Pancreas (tissue), 10 donors: Measurements from ENCODE around the gene RERE. TPM values are rescaled to one million over a fixed set of nuclear protein-coding genes. Genes with fewer than 3 reads are reported as not detected.

ENCODE experiments used
- ATAC-seq, 4 donors: fragments of 200-7000 bp; cut with Tn5 transposase; one replicate each; pipeline versions ENCODE4 v1.8.0 to v1.9.1; 2020; ENCODE audit warnings: mild to moderate bottlenecking in 4 of 4, moderate library complexity in 4 of 4
- DNase-seq, 6 donors: peaks; one replicate each; pipeline ENCODE4 v3.0.0-alpha.2; 2020
- FAIRE-seq: peaks from 2 replicates; lab custom pipeline; 2012; peaks lifted over from hg19 to GRCh38; lab: Jason Lieb, UNC
- H3K27ac ChIP-seq, 4 donors: fragments of 200-600 bp; sonication (generic); 1 replicate in 3 of 4; 2 replicates in 1 of 4; pipeline versions ENCODE4 v1.5.0 to v1.8.0; 2020
- H3K27me3 ChIP-seq, 4 donors: fragments of 200-600 bp; one replicate each; pipeline ENCODE4 v1.8.0; 2021
- H3K36me3 ChIP-seq, 3 donors: fragments of 200-600 bp; sonication (generic) in 1 of 3; one replicate each; pipeline versions ENCODE4 v1.5.0 to v1.8.0; 2020 to 2021
- H3K4me1 ChIP-seq, 3 donors: fragments of 200-600 bp; one replicate each; pipeline ENCODE4 v1.8.0; 2021
- H3K4me3 ChIP-seq, 4 donors: fragments of 200-600 bp; sonication (generic) in 2 of 4; one replicate each; pipeline versions ENCODE4 v1.5.0 to v1.8.0; 2020 to 2021
- H3K9me3 ChIP-seq, 4 donors: fragments of 200-600 bp; one replicate each; pipeline ENCODE4 v1.8.0; 2021
- WGBS, 2 donors: extraction: QIAGEN DNeasy Blood & Tissue Kit; methylation state at CpG; one replicate each; pipeline ENCODE4 v1.1.7; 2013; 5-methylcytosine and 5-hydroxymethylcytosine counted together
- intact Hi-C, 3 donors: fragments of 100-400 bp; cut with DNase I; formaldehyde crosslinking; loops; one replicate each; pipeline versions ENCODE4 v1.11.1 to v1.14.2; 2022
- polyA plus RNA-seq, 2 donors: library from polyadenylated mRNA; stranded (reverse); fragments of 200-250 nt; gene quantifications; one replicate each; pipeline ENCODE4 v1.2.3, GENCODE V29; 2013
- total RNA-seq, 6 donors: library from RNA; stranded (reverse); fragmentation: NEBNext Ultra II Directional in 4 of 6; extraction: Animal tissue kit (Norgen Biotek cat#: 25700) in 4 of 6; gene quantifications; one replicate each; pipeline versions ENCODE4 v1.2.1 to v1.2.4, GENCODE V29; 2021 to 2023
- TF ChIP-seq, protein P1 (sequence below), 4 donors: fragments of 200-600 bp; sonication (generic) in 3 of 4; IDR thresholded peaks; one replicate each; pipeline versions ENCODE4 v1.5.0 to v1.8.0; 2021; ENCODE audit warnings: antibody characterized with exemption in 4 of 4
- donor health status: healthy with polysubstance abuse.
- donor health status: DM: no; HTN: no; CAD: no; lungs with moderate emphysema.
- donor health status: DM: no; HTN: no; CAD: no.
- donor health status: control.
- donor health status: control.
- donor health status: Bipolar disorder and iron deficiency.
- donor health status: DM: yes; HTN: yes; CAD: no.
- donor health status: DM: no; HTN: no; CAD: no.
- donor health status: DM: no; HTN: no; CAD: no.
- donor health status: DM: yes; HTN: yes; CAD: no.

Gene RERE
- total and polyA plus RNA-seq, 8 donors: 27.0 to 76.7 (median 50.7) TPM

DNA sequence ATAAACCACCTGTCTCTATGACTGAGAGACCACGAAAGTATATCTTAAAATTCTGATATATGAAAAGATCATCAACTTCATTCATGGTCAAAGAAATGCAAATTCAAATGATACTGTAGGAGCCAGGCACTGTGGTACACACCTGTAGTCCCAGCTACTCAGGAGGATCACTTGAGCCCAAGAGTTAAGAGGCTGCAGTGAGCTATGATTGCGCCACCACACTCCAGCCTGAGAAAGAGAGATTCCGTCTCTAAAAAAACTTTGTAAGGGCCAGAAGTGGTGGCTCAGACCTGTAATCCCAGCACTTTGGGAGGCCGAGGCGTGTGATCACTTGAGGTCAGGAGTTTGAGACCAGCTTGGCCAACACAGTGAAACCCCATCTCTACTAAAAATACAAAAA, 17.0 kb downstream of the RERE start:
- FAIRE-seq: no peak
- H3K9me3 ChIP-seq: no peaks in the 10 kb centered on the region
- no peak overlapping the region for H3K27ac ChIP-seq
- no peaks in the 10 kb centered on the region for H3K4me1 ChIP-seq
- H3K4me3 ChIP-seq: no peak overlapping the region
- TF ChIP-seq, protein P1, sequence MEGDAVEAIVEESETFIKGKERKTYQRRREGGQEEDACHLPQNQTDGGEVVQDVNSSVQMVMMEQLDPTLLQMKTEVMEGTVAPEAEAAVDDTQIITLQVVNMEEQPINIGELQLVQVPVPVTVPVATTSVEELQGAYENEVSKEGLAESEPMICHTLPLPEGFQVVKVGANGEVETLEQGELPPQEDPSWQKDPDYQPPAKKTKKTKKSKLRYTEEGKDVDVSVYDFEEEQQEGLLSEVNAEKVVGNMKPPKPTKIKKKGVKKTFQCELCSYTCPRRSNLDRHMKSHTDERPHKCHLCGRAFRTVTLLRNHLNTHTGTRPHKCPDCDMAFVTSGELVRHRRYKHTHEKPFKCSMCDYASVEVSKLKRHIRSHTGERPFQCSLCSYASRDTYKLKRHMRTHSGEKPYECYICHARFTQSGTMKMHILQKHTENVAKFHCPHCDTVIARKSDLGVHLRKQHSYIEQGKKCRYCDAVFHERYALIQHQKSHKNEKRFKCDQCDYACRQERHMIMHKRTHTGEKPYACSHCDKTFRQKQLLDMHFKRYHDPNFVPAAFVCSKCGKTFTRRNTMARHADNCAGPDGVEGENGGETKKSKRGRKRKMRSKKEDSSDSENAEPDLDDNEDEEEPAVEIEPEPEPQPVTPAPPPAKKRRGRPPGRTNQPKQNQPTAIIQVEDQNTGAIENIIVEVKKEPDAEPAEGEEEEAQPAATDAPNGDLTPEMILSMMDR (IDR thresholded peaks at IDR 0.05): no peak
- intact Hi-C loops: no loop called here
- ATAC-seq: no peak
- H3K27me3 ChIP-seq: no peaks in the 10 kb centered on the region
- no peak for DNase-seq
- 95 to 97% methylated on average over 5 of the region's 5 CpGs for WGBS, 2 donors
- no peaks in the 10 kb centered on the region for H3K36me3 ChIP-seq

DNA sequence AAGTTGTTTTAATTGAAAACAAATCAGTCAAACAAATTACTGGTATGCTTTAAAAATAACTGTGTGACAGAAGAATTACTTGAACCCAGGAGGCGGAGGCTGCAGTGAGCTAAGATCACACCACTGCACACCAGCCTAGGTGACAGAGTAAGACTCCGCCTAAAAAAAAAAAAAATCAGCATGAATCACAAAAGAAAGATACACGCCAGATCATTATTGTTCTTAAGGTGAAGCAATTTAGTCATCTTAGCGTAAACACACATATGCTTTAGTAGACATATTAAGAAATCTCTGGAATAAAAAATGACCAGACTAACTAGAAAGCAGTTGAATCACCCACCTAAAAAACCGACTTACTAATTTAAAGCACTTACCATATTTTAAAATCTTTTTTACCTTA, 20.2 kb downstream of the RERE start:
- TF ChIP-seq, protein P1 (IDR thresholded peaks at IDR 0.05): no peak
- FAIRE-seq: no peak

DNA sequence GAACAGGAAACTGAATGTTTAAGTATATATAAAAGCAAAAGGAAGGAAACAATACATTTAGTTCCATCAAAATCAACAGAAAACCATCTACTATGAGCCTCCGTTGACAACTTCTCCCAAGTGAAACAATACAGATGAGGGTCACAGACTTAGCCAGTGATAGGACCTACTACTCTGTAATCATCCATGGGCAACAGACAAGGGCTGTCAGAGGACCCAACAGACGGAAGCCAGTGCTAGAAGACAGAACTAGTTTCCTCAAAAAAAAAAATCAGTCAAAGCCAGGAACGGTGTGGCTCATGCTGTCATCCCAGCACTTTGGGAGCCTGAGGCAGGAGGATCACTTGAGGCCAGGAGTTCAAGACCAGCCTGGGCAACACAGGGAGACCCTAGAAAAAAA, 20.6 kb downstream of the RERE start:
- H3K4me3 ChIP-seq: no peak overlapping the region
- no peak for ATAC-seq
- WGBS, 2 donors: 55 to 69% methylated on average over 3 of the region's 3 CpGs
- H3K27me3 ChIP-seq: no peaks in the 10 kb centered on the region
- no peak for FAIRE-seq
- H3K9me3 ChIP-seq: no peaks in the 10 kb centered on the region
- intact Hi-C loops: no loop called here
- H3K27ac ChIP-seq: no peak overlapping the region
- TF ChIP-seq, protein P1 (IDR thresholded peaks at IDR 0.05): no peak
- no peaks in the 10 kb centered on the region for H3K36me3 ChIP-seq
- H3K4me1 ChIP-seq: no peaks in the 10 kb centered on the region
- DNase-seq: no peak

More for the DNA sequence above, 20.2 kb downstream of the RERE start:
- intact Hi-C loops: no loop called here
- Histone ChIP-seq H3K27me3 (no peaks in the 10 kb centered on the region), H3K4me1 (no peaks in the 10 kb centered on the region), H3K27ac (no peak overlapping the region), H3K4me3 (no peak overlapping the region), H3K36me3 (no peaks in the 10 kb centered on the region), H3K9me3 (no peaks in the 10 kb centered on the region)
- no peak for ATAC-seq
- no peak for DNase-seq
- 84 to 93% methylated on average over 5 of the region's 5 CpGs for WGBS, 2 donors

DNA sequence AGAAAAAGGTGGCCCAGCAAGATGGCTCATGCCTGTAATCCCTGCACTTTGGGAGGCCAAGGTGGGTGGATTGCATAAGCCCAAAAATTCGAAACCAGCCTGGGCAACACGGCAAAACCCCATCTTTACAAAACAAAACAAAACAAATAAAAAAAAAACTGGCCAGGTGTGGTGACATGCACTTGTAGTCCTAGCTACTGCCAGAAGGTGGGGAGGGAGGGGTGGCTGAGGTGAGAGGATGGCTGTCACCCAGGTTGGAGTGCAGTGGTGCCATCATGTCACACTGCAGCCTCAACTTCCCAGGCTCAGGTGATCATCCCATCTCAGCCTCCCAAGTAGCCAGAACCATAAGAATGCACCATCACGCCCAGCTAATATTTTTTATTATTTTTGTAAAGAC, 22.8 kb downstream of the RERE start:
- FAIRE-seq: no peak
- no peak for DNase-seq
- TF ChIP-seq, protein P1 (IDR thresholded peaks at IDR 0.05): no peak
- Histone ChIP-seq H3K36me3 (no peaks in the 10 kb centered on the region), H3K9me3 (no peaks in the 10 kb centered on the region), H3K27ac (no peak overlapping the region), H3K4me1 (no peaks in the 10 kb centered on the region), H3K4me3 (no peak overlapping the region), H3K27me3 (no peaks in the 10 kb centered on the region)
- WGBS, 2 donors: 78 to 79% methylated on average over 3 of the region's 3 CpGs
- intact Hi-C loops: no loop called here
- ATAC-seq: no peak

DNA sequence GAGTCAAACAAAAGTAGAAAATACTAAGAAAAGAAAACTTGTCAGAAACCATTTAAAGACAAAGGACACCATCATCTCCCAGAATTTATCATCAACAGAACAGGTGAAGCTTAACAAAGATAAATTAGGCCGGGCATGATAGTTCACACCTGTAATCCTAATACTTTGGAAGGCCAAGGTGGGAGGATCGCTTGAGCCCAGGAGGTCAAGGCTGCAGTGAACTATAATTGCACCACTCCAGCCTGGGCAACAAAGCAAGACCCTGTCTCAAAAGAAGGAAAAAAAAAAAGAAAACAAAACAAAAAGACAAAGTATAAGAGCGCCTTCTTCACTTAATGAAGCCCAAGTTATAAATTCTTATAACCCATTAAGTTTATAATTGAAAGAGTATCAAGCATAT, 25.6 kb downstream of the RERE start:
- Histone ChIP-seq H3K4me1 (no peaks in the 10 kb centered on the region), H3K36me3 (no peaks in the 10 kb centered on the region), H3K4me3 (no peak overlapping the region), H3K9me3 (no peaks in the 10 kb centered on the region), H3K27me3 (no peaks in the 10 kb centered on the region), H3K27ac (no peak overlapping the region)
- intact Hi-C loops: no loop called here
- DNase-seq (no peak), ATAC-seq (no peak), FAIRE-seq (no peak)
- TF ChIP-seq, protein P1 (IDR thresholded peaks at IDR 0.05): no peak
- 82 to 89% methylated on average over 3 of the region's 3 CpGs for WGBS, 2 donors
